Suprapubic skin (tissue), 4 donors: ENCODE results near the gene CKLF. TPM values are rescaled to one million over a fixed set of nuclear protein-coding genes. Genes with fewer than 3 reads are reported as not detected.

ENCODE experiments used
- DNase-seq, 2 donors: peaks; one replicate each; pipeline ENCODE4 v3.0.0-alpha.2; 2019; ENCODE audit warnings: low spot score in 2 of 2
- H3K27ac ChIP-seq: fragments of 200-600 bp; sonication (generic); one replicate; pipeline ENCODE4 v1.5.1; 2019
- H3K27me3 ChIP-seq: fragments of 200-600 bp; sonication (generic); one replicate; pipeline ENCODE4 v1.5.1; 2019
- H3K36me3 ChIP-seq: fragments of 200-600 bp; sonication (generic); one replicate; pipeline ENCODE4 v1.5.1; 2019
- H3K4me1 ChIP-seq: fragments of 200-600 bp; sonication (generic); one replicate; pipeline ENCODE4 v1.5.1; 2019
- H3K4me3 ChIP-seq: fragments of 200-600 bp; sonication (generic); one replicate; pipeline ENCODE4 v1.5.1; 2019; ENCODE audit warnings: mild to moderate bottlenecking
- H3K9me3 ChIP-seq: fragments of 200-600 bp; sonication (generic); one replicate; pipeline ENCODE4 v1.5.1; 2019
- CTCF ChIP-seq, 2 donors: fragments of 200-600 bp in 1 of 2; fragments of 450-650 bp in 1 of 2; sonication (generic) in 1 of 2; IDR thresholded peaks; one replicate each; pipeline ENCODE4 v1.5.1; 2016 to 2019; ENCODE audit warnings: antibody characterized with exemption in 2 of 2, mild to moderate bottlenecking in 1 of 2, moderate library complexity in 1 of 2
- EP300 ChIP-seq: sonication (generic); formaldehyde crosslinking; IDR thresholded peaks from one replicate; pipeline ENCODE4 v1.6.1; 2017; ENCODE audit warnings: antibody characterized with exemption
- POLR2A ChIP-seq, 2 donors: fragments of 450-650 bp; IDR thresholded peaks; one replicate each; pipeline ENCODE4 v1.6.1; 2017; ENCODE audit warnings: antibody characterized with exemption in 2 of 2, mild to moderate bottlenecking in 2 of 2, moderate library complexity in 2 of 2
- POLR2AphosphoS5 ChIP-seq, 3 donors: sonication (generic); formaldehyde crosslinking; IDR thresholded peaks; one replicate each; pipeline ENCODE4 v1.6.1; 2017; ENCODE audit warnings: antibody characterized with exemption in 3 of 3
- WGBS: methylation state at CpG from one replicate; pipeline ENCODE4 v1.1.5; 2018; 5-methylcytosine and 5-hydroxymethylcytosine counted together
- total RNA-seq, 4 donors: library from RNA; depleted of rRNA; stranded (reverse); fragments of >200 nt; gene quantifications; one replicate each; pipeline ENCODE4 v1.1.0, GENCODE V29; 2016

The CKLF gene
- total RNA-seq, 4 donors from 2014 or later: 15.4 to 33.7 (median 21.4) TPM

GRCh38 chr16:66536525-66536924 is 15.9 kb upstream of the CKLF start:
- TF ChIP-seq POLR2AphosphoS5 (IDR thresholded peaks at IDR 0.05) (no peak), EP300 (no peak), CTCF (IDR thresholded peaks at IDR 0.05) (no peak), POLR2A (IDR thresholded peaks at IDR 0.05) (no peak)
- H3K4me1 ChIP-seq: no peaks in the 10 kb centered on the region
- no peak for DNase-seq
- no peaks in the 10 kb centered on the region for H3K27me3 ChIP-seq
- no peak overlapping the region for H3K4me3 ChIP-seq
- no peaks in the 10 kb centered on the region for H3K9me3 ChIP-seq
- H3K27ac ChIP-seq: no peak overlapping the region
- WGBS: 97% methylated on average over 4 of the region's 4 CpGs
- peaks cover 47% of the 10 kb centered on the region for H3K36me3 ChIP-seq

DNA sequence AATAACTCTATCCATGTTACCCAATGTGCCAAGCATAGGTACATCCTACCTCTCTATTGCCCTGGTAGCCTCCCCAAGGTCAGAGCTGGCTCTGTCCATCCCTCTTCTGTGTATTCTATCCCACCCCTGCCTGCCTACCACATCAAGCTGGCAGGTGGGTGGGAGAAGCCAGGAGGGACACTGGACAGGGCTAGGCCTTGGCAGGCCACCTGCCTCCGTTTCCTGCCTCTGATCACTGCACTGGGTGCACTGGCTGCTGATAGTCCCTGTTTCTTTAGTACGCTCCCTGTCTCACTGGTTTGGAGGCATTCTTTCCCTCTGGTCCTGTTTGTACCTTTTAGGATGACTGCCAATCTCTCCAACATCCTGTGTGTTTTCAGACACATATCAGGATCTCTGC is 15.1 kb upstream of the CKLF start:
- H3K9me3 ChIP-seq: no peaks in the 10 kb centered on the region
- no peak for TF ChIP-seq POLR2AphosphoS5 (IDR thresholded peaks at IDR 0.05)
- TF ChIP-seq CTCF (IDR thresholded peaks at IDR 0.05): no peak
- TF ChIP-seq POLR2A (IDR thresholded peaks at IDR 0.05): no peak
- no peak for TF ChIP-seq EP300
- no peak overlapping the region for H3K4me3 ChIP-seq
- H3K36me3 ChIP-seq: peaks cover 48% of the 10 kb centered on the region
- 93% methylated on average over 2 of the region's 2 CpGs for WGBS
- H3K27me3 ChIP-seq: no peaks in the 10 kb centered on the region
- no peaks in the 10 kb centered on the region for H3K4me1 ChIP-seq
- DNase-seq: no peak
- H3K27ac ChIP-seq: no peak overlapping the region

- Histone ChIP-seq H3K36me3 (peaks cover 42% of the 10 kb centered on the region), H3K27ac (no peak overlapping the region), H3K4me3 (no peak overlapping the region), H3K9me3 (no peaks in the 10 kb centered on the region), H3K27me3 (no peaks in the 10 kb centered on the region), H3K4me1 (no peaks in the 10 kb centered on the region)
- 94% methylated on average over 5 of the region's 5 CpGs for WGBS
- no peak for DNase-seq
- TF ChIP-seq CTCF (IDR thresholded peaks at IDR 0.05) (no peak), POLR2A (IDR thresholded peaks at IDR 0.05) (no peak), EP300 (no peak), POLR2AphosphoS5 (IDR thresholded peaks at IDR 0.05) (no peak)
Observed at GRCh38 chr16:66538910-66539309, 13.5 kb upstream of the CKLF start.

- no peak for TF ChIP-seq EP300
- TF ChIP-seq POLR2A (IDR thresholded peaks at IDR 0.05): no peak
- Histone ChIP-seq H3K27ac (no peak overlapping the region), H3K27me3 (no peaks in the 10 kb centered on the region), H3K9me3 (no peaks in the 10 kb centered on the region), H3K4me1 (no peaks in the 10 kb centered on the region), H3K36me3 (peaks cover 38% of the 10 kb centered on the region), H3K4me3 (no peak overlapping the region)
- WGBS: 81% methylated on average over 3 of the region's 3 CpGs
- no peak for DNase-seq
Observed at GRCh38 chr16:66539623-66540469, 12.5 kb upstream of the CKLF start.

DNA sequence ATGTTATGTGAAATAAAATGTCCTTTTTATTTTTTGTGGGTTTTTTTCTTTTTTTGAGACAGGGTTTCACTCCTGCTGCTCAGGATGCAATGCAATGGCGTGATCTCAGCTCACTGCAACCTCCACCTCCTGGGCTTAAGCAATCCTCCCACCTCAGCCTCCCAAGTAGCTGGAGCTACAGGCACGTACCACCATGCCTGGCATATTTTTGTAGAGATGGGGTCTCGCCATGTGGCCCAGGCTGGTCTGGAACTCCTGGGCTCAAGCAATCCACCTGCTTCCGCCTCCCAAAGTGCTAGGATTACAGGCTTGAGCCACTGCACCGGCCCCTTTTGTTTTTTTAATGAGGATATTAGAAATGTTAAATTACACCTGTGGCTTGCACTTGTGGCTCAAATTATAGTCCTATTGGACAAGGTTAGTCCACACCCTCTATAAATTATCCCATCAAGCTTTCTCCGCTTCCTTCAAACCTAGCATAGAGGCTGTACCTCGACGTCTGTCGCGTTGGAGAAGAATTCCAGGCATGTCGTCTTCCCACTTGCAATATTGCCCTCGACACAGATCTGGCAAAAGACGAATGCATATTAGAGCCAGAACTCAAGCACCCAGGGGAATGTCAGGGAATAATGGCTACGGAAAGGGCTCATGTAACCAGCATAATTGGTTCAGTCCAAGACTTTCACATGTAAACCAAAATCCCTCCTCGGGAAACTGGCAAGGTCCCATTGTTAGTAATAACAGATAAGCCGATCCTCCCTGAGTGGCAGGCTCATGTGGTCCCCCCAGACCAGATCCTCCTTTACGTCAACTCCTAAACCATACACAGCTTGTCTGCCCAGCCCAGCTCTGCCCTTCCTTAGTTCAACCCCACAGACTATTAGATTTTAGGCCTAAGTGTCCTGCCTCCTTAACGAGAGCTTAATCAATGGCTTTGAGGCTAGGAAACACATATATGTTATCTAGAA is 10.7 kb upstream of the CKLF start:
- no peak for TF ChIP-seq POLR2AphosphoS5 (IDR thresholded peaks at IDR 0.05)
- TF ChIP-seq EP300: no peak
- no peak for TF ChIP-seq CTCF (IDR thresholded peaks at IDR 0.05)
- no peak for TF ChIP-seq POLR2A (IDR thresholded peaks at IDR 0.05)
- Histone ChIP-seq H3K4me1 (no peaks in the 10 kb centered on the region), H3K27me3 (no peaks in the 10 kb centered on the region), H3K36me3 (peaks cover 29% of the 10 kb centered on the region), H3K27ac (no peak overlapping the region), H3K9me3 (no peaks in the 10 kb centered on the region), H3K4me3 (no peak overlapping the region)
- DNase-seq: no peak
- 88% methylated on average over 18 of the region's 18 CpGs for WGBS
